Measurements from ENCODE around the gene GARNL3. TPM values are rescaled to one million over a fixed set of nuclear protein-coding genes. Genes with fewer than 3 reads are reported as not detected.

Gene GARNL3
- total RNA-seq, 6 experiments from 2014 or later = 4.4 to 9.7 (median 6.1) TPM

- Histone ChIP-seq H3K9me3 (no peaks in the 10 kb centered on the region), H3K4me3 (peak within 1 kb of the TSS; percentile 67 to 77 (median 74)), H3K27ac (peak within 1 kb of the TSS; percentile 62 to 81 (median 72)), H3K36me3 (peaks cover 0 to 5% (median 0%) of the 10 kb centered on the region in 4 donors), H3K27me3 (no peaks in the 10 kb centered on the region), H3K4me1 (peaks cover 0 to 13% (median 0%) of the 10 kb centered on the region in 4 donors)
- TF ChIP-seq CTCF (IDR thresholded peaks at IDR 0.05) = peak; percentile 15 to 38 (median 30)
- TF ChIP-seq POLR2A (IDR thresholded peaks at IDR 0.05) = peak; percentile 94
- intact Hi-C loops (cut with DNase I) = no loop called here
- peak; percentile 92 to 97 (median 94) for ATAC-seq
- 0% methylated on average over 2 of the region's 87 CpGs for WGBS (ENCODE audit: insufficient coverage, low coverage, low lambda C conversion rate, missing lambda C conversion rate)
- DNase-seq = peak; percentile 98 to 100 (median 99)
Observed at GRCh38 chr9:127396808-127397645, 132.5 kb downstream of the GARNL3 start, which contains the start of gene SLC2A8. TSS of gene SLC2A8 (plus strand) at chr9:127397169. CDS start at chr9:127397231, 62 bp downstream.

GRCh38 chr9:127397646-127398274 is 133.2 kb downstream of the GARNL3 start:
- peak overlapping the region; percentile 62 to 81 (median 72) for H3K27ac ChIP-seq
- intact Hi-C loops (cut with DNase I) = no loop called here
- ATAC-seq = peak in 3 of 4 donors; percentile 3 to 23 (median 7)

GRCh38 chr9:127398275-127398647 is 133.7 kb downstream of the GARNL3 start:
- Histone ChIP-seq H3K4me3 (peak overlapping the region; percentile 67 to 77 (median 74)), H3K4me1 (peaks cover 0 to 13% (median 0%) of the 10 kb centered on the region in 4 donors), H3K9me3 (no peaks in the 10 kb centered on the region), H3K36me3 (peaks cover 0 to 5% (median 0%) of the 10 kb centered on the region in 4 donors), H3K27ac (peak overlapping the region in 1 of 3 donors; percentile 62), H3K27me3 (no peaks in the 10 kb centered on the region)
- no peak for DNase-seq
- intact Hi-C loops (cut with DNase I) = no loop called here
- WGBS (ENCODE audit: insufficient coverage, low coverage, low lambda C conversion rate, missing lambda C conversion rate) = 30% methylated on average over 4 of the region's 5 CpGs
- peak in 1 of 4 donors; percentile 3 for TF ChIP-seq CTCF (IDR thresholded peaks at IDR 0.05)
- TF ChIP-seq POLR2A (IDR thresholded peaks at IDR 0.05) = no peak
- no peak for ATAC-seq

More at GRCh38 chr9:127397646-127398274, 133.2 kb downstream of the GARNL3 start:
- Histone ChIP-seq H3K36me3 (peaks cover 0 to 5% (median 0%) of the 10 kb centered on the region in 4 donors), H3K4me3 (peak overlapping the region; percentile 67 to 77 (median 74)), H3K4me1 (peaks cover 0 to 13% (median 0%) of the 10 kb centered on the region in 4 donors), H3K9me3 (no peaks in the 10 kb centered on the region), H3K27me3 (no peaks in the 10 kb centered on the region)
- WGBS (ENCODE audit: insufficient coverage, low coverage, low lambda C conversion rate, missing lambda C conversion rate) = 0% methylated on average over 7 of the region's 55 CpGs
- TF ChIP-seq POLR2A (IDR thresholded peaks at IDR 0.05) (no peak), CTCF (IDR thresholded peaks at IDR 0.05) (peak; percentile 29 to 50 (median 42))
- DNase-seq = peak in 1 of 3 donors; percentile 59

- ATAC-seq (no peak), DNase-seq (no peak)
- Histone ChIP-seq H3K9me3 (no peaks in the 10 kb centered on the region), H3K4me1 (peaks cover 0 to 13% (median 0%) of the 10 kb centered on the region in 4 donors), H3K36me3 (peaks cover 0 to 11% (median 0%) of the 10 kb centered on the region in 4 donors), H3K27me3 (no peaks in the 10 kb centered on the region), H3K27ac (no peak overlapping the region), H3K4me3 (peak overlapping the region in 2 of 3 donors; percentile 74 to 77)
- intact Hi-C loops (cut with DNase I) = no loop called here
- WGBS (ENCODE audit: insufficient coverage, low coverage, low lambda C conversion rate, missing lambda C conversion rate) = 40% methylated on average over 1 of the region's 13 CpGs
- TF ChIP-seq CTCF (IDR thresholded peaks at IDR 0.05) = no peak
- no peak for TF ChIP-seq POLR2A (IDR thresholded peaks at IDR 0.05)
Observed at GRCh38 chr9:127398715-127399400, 134.3 kb downstream of the GARNL3 start.

All from right lobe of liver (tissue), 6 donors.